ENCODE data around the gene MED13L. TPM values are rescaled to one million over a fixed set of nuclear protein-coding genes. Genes with fewer than 3 reads are reported as not detected.

MED13L gene
- total RNA-seq, 4 donors from 2014 or later, result 126 to 194 (median 154) TPM

DNA sequence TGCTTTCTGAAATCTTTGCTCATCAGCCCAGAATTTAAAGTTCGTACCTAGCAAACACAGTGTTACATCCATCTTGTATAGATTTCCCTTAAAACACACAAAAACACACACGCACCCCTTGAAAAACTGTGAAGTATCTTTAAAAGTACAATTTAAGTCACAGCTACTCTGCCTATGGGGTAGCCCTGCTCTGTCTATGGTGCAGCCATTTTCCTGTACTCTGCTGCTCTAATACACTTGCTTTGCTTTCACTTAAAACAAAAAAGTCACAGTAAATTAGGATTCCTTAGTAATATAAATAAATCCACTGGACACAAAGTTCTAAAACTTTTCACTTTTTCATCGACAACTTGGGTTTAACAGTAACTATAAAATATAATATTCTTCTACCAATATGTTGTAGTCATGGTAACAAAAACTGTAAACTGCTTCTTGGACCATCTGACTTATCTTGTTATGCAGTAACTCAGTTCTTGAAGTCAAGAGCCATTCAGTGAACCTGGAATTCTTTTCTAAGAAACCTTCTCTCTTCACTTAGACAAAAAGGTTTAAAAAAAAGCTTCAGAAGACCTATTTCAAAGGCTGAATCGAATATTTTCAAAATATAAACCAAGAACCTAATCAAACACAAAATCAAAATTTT, 63.5 kb downstream of the MED13L start:
- H3K36me3 ChIP-seq, result no peaks in the 10 kb centered on the region
- H3K27me3 ChIP-seq, result no peaks in the 10 kb centered on the region
- H3K4me1 ChIP-seq, result peaks cover 0 to 72% (median 5%) of the 10 kb centered on the region in 4 donors
- DNase-seq, result no peak
- intact Hi-C loops (cut with DNase I; ENCODE audit: low total_unique reads), result no loop called here
- no peak overlapping the region for H3K27ac ChIP-seq
- H3K9me3 ChIP-seq, result no peaks in the 10 kb centered on the region
- TF ChIP-seq, protein P1, sequence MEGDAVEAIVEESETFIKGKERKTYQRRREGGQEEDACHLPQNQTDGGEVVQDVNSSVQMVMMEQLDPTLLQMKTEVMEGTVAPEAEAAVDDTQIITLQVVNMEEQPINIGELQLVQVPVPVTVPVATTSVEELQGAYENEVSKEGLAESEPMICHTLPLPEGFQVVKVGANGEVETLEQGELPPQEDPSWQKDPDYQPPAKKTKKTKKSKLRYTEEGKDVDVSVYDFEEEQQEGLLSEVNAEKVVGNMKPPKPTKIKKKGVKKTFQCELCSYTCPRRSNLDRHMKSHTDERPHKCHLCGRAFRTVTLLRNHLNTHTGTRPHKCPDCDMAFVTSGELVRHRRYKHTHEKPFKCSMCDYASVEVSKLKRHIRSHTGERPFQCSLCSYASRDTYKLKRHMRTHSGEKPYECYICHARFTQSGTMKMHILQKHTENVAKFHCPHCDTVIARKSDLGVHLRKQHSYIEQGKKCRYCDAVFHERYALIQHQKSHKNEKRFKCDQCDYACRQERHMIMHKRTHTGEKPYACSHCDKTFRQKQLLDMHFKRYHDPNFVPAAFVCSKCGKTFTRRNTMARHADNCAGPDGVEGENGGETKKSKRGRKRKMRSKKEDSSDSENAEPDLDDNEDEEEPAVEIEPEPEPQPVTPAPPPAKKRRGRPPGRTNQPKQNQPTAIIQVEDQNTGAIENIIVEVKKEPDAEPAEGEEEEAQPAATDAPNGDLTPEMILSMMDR (IDR thresholded peaks at IDR 0.05), result no peak
- TF ChIP-seq POLR2A (IDR thresholded peaks at IDR 0.05) (no peak), POLR2AphosphoS5 (IDR thresholded peaks at IDR 0.05) (no peak), EP300 (IDR thresholded peaks at IDR 0.05; ENCODE audit: low read depth) (no peak)
- 85 to 86% methylated on average over 4 of the region's 4 CpGs for WGBS, 2 donors (ENCODE audit: low coverage in 1 of 2)
- in situ Hi-C loops (cut with MboI; ENCODE audit: low pct_ligation_motif_present in 1 of 4, low pct_unique_long_range_greater_than_20kb in 1 of 4, low sequenced_read_pairs in 3 of 4), result no loop called here
- no peak overlapping the region for H3K4me3 ChIP-seq

- TF ChIP-seq POLR2A (IDR thresholded peaks at IDR 0.05) (no peak), EP300 (IDR thresholded peaks at IDR 0.05; ENCODE audit: low read depth) (no peak), POLR2AphosphoS5 (IDR thresholded peaks at IDR 0.05) (no peak)
- TF ChIP-seq, protein P1 (IDR thresholded peaks at IDR 0.05), result no peak
- H3K4me1 ChIP-seq, result peaks cover 0 to 62% (median 5%) of the 10 kb centered on the region in 4 donors
- in situ Hi-C loops (cut with MboI; ENCODE audit: low pct_ligation_motif_present in 1 of 4, low pct_unique_long_range_greater_than_20kb in 1 of 4, low sequenced_read_pairs in 3 of 4), result no loop called here
- H3K36me3 ChIP-seq, result no peaks in the 10 kb centered on the region
- H3K27me3 ChIP-seq, result no peaks in the 10 kb centered on the region
- DNase-seq, result no peak
- no peak overlapping the region for H3K27ac ChIP-seq
- 80 to 85% methylated on average over 4 of the region's 4 CpGs for WGBS, 2 donors (ENCODE audit: low coverage in 1 of 2)
- H3K4me3 ChIP-seq, result no peak overlapping the region
- intact Hi-C loops (cut with DNase I; ENCODE audit: low total_unique reads), result no loop called here
- no peaks in the 10 kb centered on the region for H3K9me3 ChIP-seq
Observed at GRCh38 chr12:116213014-116213413, 64.5 kb downstream of the MED13L start.

DNA sequence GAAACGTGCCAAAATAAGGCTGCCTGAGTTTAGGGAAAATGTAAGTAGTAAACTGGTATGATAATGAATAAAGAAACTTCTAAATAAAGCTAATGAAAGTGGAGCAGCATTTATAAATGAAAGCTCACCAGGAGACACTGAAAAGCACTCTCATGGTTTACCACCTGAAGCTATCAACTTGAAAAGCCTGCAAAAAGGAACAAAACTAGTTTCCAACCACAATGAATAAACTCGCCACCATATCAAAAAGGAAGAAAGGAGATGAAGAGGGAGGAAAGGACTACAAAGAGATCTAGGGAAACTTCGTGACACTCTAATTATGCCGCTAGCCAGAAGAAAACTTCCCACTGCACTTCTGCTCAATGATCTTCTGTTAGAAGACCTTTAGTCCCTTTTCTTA, 66.7 kb downstream of the MED13L start:
- H3K36me3 ChIP-seq, result no peaks in the 10 kb centered on the region
- H3K27me3 ChIP-seq, result no peaks in the 10 kb centered on the region
- peaks cover 0 to 44% (median 4%) of the 10 kb centered on the region in 4 donors for H3K4me1 ChIP-seq
- H3K27ac ChIP-seq, result no peak overlapping the region
- no peak overlapping the region for H3K4me3 ChIP-seq
- in situ Hi-C loops (cut with MboI; ENCODE audit: low pct_ligation_motif_present in 1 of 4, low pct_unique_long_range_greater_than_20kb in 1 of 4, low sequenced_read_pairs in 3 of 4) (no loop called here), intact Hi-C loops (cut with DNase I; ENCODE audit: low total_unique reads) (no loop called here)
- no peaks in the 10 kb centered on the region for H3K9me3 ChIP-seq
- WGBS, 2 donors (ENCODE audit: low coverage in 1 of 2), result 79 to 85% methylated on average over 2 to 4 of the region's 4 CpGs
- TF ChIP-seq, protein P1 (IDR thresholded peaks at IDR 0.05), result no peak
- TF ChIP-seq POLR2A (IDR thresholded peaks at IDR 0.05), result no peak
- no peak for DNase-seq

GRCh38 chr12:116210131-116210530, 67.4 kb downstream of the MED13L start:
- intact Hi-C loops (cut with DNase I; ENCODE audit: low total_unique reads), result no loop called here
- in situ Hi-C loops (cut with MboI; ENCODE audit: low pct_ligation_motif_present in 1 of 4, low pct_unique_long_range_greater_than_20kb in 1 of 4, low sequenced_read_pairs in 3 of 4), result no loop called here
- Histone ChIP-seq H3K4me1 (peaks cover 0 to 43% (median 4%) of the 10 kb centered on the region in 4 donors), H3K27me3 (no peaks in the 10 kb centered on the region), H3K36me3 (no peaks in the 10 kb centered on the region), H3K9me3 (no peaks in the 10 kb centered on the region), H3K4me3 (no peak overlapping the region), H3K27ac (no peak overlapping the region)
- 72 to 73% methylated on average over 4 to 5 of the region's 5 CpGs for WGBS, 2 donors (ENCODE audit: low coverage in 1 of 2)
- DNase-seq, result no peak
- TF ChIP-seq EP300 (IDR thresholded peaks at IDR 0.05; ENCODE audit: low read depth) (no peak), POLR2AphosphoS5 (IDR thresholded peaks at IDR 0.05) (no peak), POLR2A (IDR thresholded peaks at IDR 0.05) (no peak)
- TF ChIP-seq, protein P1 (IDR thresholded peaks at IDR 0.05), result no peak

All from transverse colon (tissue), 4 donors.